A549 (cell line): Measurements from ENCODE around the gene KCNAB2. TPM values are rescaled to one million over a fixed set of nuclear protein-coding genes. Genes with fewer than 3 reads are reported as not detected.

Source experiments
- ATAC-seq, 2 experiments: fragments of 200-7000 bp in 1 of 2; fragments of >200 bp in 1 of 2; cut with Nextera tagmentation in 1 of 2; cut with Tn5 transposase in 1 of 2; 3 replicates each; pipeline versions ENCODE4 v1.8.0 to v1.9.1; 2018 to 2020; ENCODE audit warnings: mild to moderate bottlenecking in 1 of 2, moderate library complexity in 1 of 2
- CTCF ChIA-PET: fragments of 300-600 bp; sonication (Branson Sonifier 250); formaldehyde crosslinking; extraction: SDS; loops from one replicate; lab custom pipeline; 2021; ENCODE audit warnings: antibody characterized with exemption, inconsistent platforms; lab: Yijun Ruan, JAX
- POLR2A ChIA-PET: fragments of 350-600 bp; formaldehyde crosslinking; extraction: SDS; loops from one replicate; lab custom pipeline; 2021; ENCODE audit warnings: antibody characterized with exemption, inconsistent platforms; lab: Yijun Ruan, JAX
- DNase-seq, 2 experiments: peaks; one replicate each; pipeline versions ENCODE4 v3.0.0 to v3.0.0-alpha.2; 2011 to 2016; ENCODE audit warnings: low read depth in 1 of 2, low spot score in 1 of 2
- FAIRE-seq: peaks from 2 replicates; lab custom pipeline; 2011; peaks lifted over from hg19 to GRCh38; lab: Jason Lieb, UNC
- H3K27ac ChIP-seq, 2 experiments: fragments of >200 bp; sonication (Bioruptor Twin); formaldehyde crosslinking; 3 replicates each; pipeline ENCODE4 v1.5.1; 2016 to 2017
- H3K4me1 ChIP-seq: fragments of >200 bp; sonication (Bioruptor Twin); formaldehyde crosslinking; 3 replicates; pipeline ENCODE4 v1.6.1; 2016
- H3K4me2 ChIP-seq: fragments of >200 bp; sonication (Bioruptor Twin); formaldehyde crosslinking; 3 replicates; pipeline ENCODE4 v1.6.1; 2016
- H3K4me3 ChIP-seq: fragments of >200 bp; sonication (Bioruptor Twin); formaldehyde crosslinking; 3 replicates; pipeline ENCODE4 v1.5.1; 2016
- H3K9me3 ChIP-seq: fragments of >200 bp; sonication (Bioruptor Twin); formaldehyde crosslinking; 3 replicates; pipeline ENCODE4 v1.6.1; 2016
- BHLHE40 ChIP-seq: IDR thresholded peaks from 2 replicates; pipeline ENCODE4 v1.6.1; 2012; ENCODE audit warnings: low read depth, low read length, inconsistent platforms
- CBX8 ChIP-seq: fragments of 200-600 bp; sonication (generic); IDR thresholded peaks from 2 replicates; pipeline ENCODE4 v1.6.1; 2016
- EP300 ChIP-seq, 2 experiments: fragments of >200 bp; sonication (Bioruptor Twin); formaldehyde crosslinking; IDR thresholded peaks; 2 replicates in 1 of 2; 3 replicates in 1 of 2; pipeline ENCODE4 v1.6.1; 2016 to 2017
- ESRRA ChIP-seq: fragments of 150-350 bp; IDR thresholded peaks from 2 replicates; pipeline ENCODE4 v1.6.1; 2014; ENCODE audit warnings: mild to moderate bottlenecking, low read length, borderline replicate concordance
- FOXS1 ChIP-seq: fragments of 250-450 bp; sonication (Bioruptor Pico); IDR thresholded peaks from 2 replicates; pipeline ENCODE4 v1.5.0; 2020; ENCODE audit warnings: mild to moderate bottlenecking, moderate library complexity
- GATA3 ChIP-seq: IDR thresholded peaks from 2 replicates; pipeline ENCODE4 v1.6.1; 2012; ENCODE audit warnings: borderline replicate concordance
- HEYL ChIP-seq: fragments of 250-450 bp; sonication (Bioruptor Pico); IDR thresholded peaks from 2 replicates; pipeline ENCODE4 v1.8.0; 2021; ENCODE audit warnings: mild to moderate bottlenecking, moderate library complexity
- KDM5A ChIP-seq: fragments of 200-600 bp; sonication (generic); IDR thresholded peaks from 2 replicates; pipeline ENCODE4 v1.6.1; 2016; ENCODE audit warnings: antibody characterized with exemption, mild to moderate bottlenecking
- MAFK ChIP-seq: fragments of 450-650 bp; IDR thresholded peaks from 2 replicates; pipeline ENCODE4 v1.6.1; 2014; ENCODE audit not compliant: partially characterized antibody
- NFE2L2 ChIP-seq: fragments of 150-350 bp; conservative IDR thresholded peaks from 2 replicates; pipeline ENCODE4 v1.6.1; 2014; ENCODE audit warnings: low read length
- NR3C1 ChIP-seq: fragments of >200 bp; sonication (Bioruptor Twin); formaldehyde crosslinking; IDR thresholded peaks from 3 replicates; pipeline ENCODE4 v1.6.1; 2017
- PHF8 ChIP-seq: fragments of 200-600 bp; sonication (generic); IDR thresholded peaks from 2 replicates; pipeline ENCODE4 v1.6.1; 2016; ENCODE audit warnings: low read depth, mild to moderate bottlenecking, antibody characterized with exemption, moderate library complexity, borderline replicate concordance
- POLR2AphosphoS2 ChIP-seq: conservative IDR thresholded peaks from 2 replicates; pipeline ENCODE4 v1.6.1; 2012; ENCODE audit warnings: low read length, improper control_type of control experiment, inconsistent platforms
- RAD21 ChIP-seq, 2 experiments: fragments of >200 bp in 1 of 2; sonication (Bioruptor Twin) in 1 of 2; formaldehyde crosslinking in 1 of 2; IDR thresholded peaks in 1 of 2; conservative IDR thresholded peaks in 1 of 2; 2 replicates in 1 of 2; 3 replicates in 1 of 2; pipeline ENCODE4 v1.6.1; 2012 to 2018; ENCODE audit warnings: inconsistent platforms in 1 of 2
- RARB ChIP-seq: fragments of 250-450 bp; sonication (Bioruptor Pico); IDR thresholded peaks from 2 replicates; pipeline ENCODE4 v1.8.0; 2021; ENCODE audit warnings: mild to moderate bottlenecking, moderate library complexity
- RCOR1 ChIP-seq: fragments of 150-350 bp; IDR thresholded peaks from 2 replicates; pipeline ENCODE4 v1.6.1; 2014; ENCODE audit warnings: antibody characterized with exemption, low read length, low read depth
- RFX5 ChIP-seq: fragments of 450-650 bp; IDR thresholded peaks from 2 replicates; pipeline ENCODE4 v1.7.1; 2014; ENCODE audit warnings: antibody characterized with exemption, mild to moderate bottlenecking, moderate library complexity
- RNF2 ChIP-seq: fragments of 200-600 bp; sonication (generic); IDR thresholded peaks from 2 replicates; pipeline ENCODE4 v1.6.1; 2016; ENCODE audit warnings: low read depth, mild to moderate bottlenecking, antibody characterized with exemption, moderate library complexity, borderline replicate concordance
- SMC3 ChIP-seq: fragments of >200 bp; sonication (Bioruptor Twin); formaldehyde crosslinking; IDR thresholded peaks from 3 replicates; pipeline ENCODE4 v1.6.1; 2018; ENCODE audit warnings: inconsistent platforms
- ZFP36 ChIP-seq: fragments of 450-650 bp; IDR thresholded peaks from 2 replicates; pipeline ENCODE4 v1.6.1; 2014; ENCODE audit warnings: borderline replicate concordance; ENCODE audit not compliant: partially characterized antibody
- ZNF302 ChIP-seq: fragments of 250-450 bp; sonication (Bioruptor Pico); IDR thresholded peaks from 2 replicates; pipeline ENCODE4 v1.9.0; 2021; ENCODE audit warnings: inconsistent platforms, mild to moderate bottlenecking, moderate library complexity
- ZSCAN20 ChIP-seq: fragments of 250-450 bp; sonication (Bioruptor Pico); IDR thresholded peaks from 2 replicates; pipeline ENCODE4 v1.8.0; 2022; ENCODE audit warnings: mild to moderate bottlenecking, moderate library complexity
- WGBS: methylation state at CpG from one replicate; pipeline ENCODE4 v1.1.6; 2017; ENCODE audit errors: missing lambda C conversion rate; 5-methylcytosine and 5-hydroxymethylcytosine counted together
- polyA plus RNA-seq, 4 experiments: library from polyadenylated mRNA; depleted of rRNA in 3 of 4; stranded (reverse); fragments of >200 nt; fragmentation: RNase III in 1 of 4; extraction: RNeasy Plus Mini Kit Qiagen cat#74134 plus additional on column Dnase treatment in 1 of 4; gene quantifications; 2 replicates in 3 of 4; 3 replicates in 1 of 4; pipeline ENCODE4 v1.2.3, GENCODE V29; 2011 to 2017
- TF ChIP-seq, protein P1 (sequence below): fragments of >200 bp; sonication (Bioruptor Twin); formaldehyde crosslinking; IDR thresholded peaks from 2 replicates; pipeline ENCODE4 v1.6.1; 2016
- TF ChIP-seq, protein P2 (sequence below): fragments of 250-450 bp; sonication (Bioruptor Pico); IDR thresholded peaks from 2 replicates; pipeline ENCODE4 v1.5.0; 2020; ENCODE audit warnings: low read depth, mild to moderate bottlenecking, moderate library complexity
- TF ChIP-seq, protein P3 (sequence below): fragments of 200-600 bp; sonication (generic); IDR thresholded peaks from 2 replicates; pipeline ENCODE4 v1.6.1; 2016; ENCODE audit warnings: antibody characterized with exemption, mild to moderate bottlenecking, moderate library complexity
- TF ChIP-seq, protein P4 (sequence below): fragments of 450-650 bp; IDR thresholded peaks from 2 replicates; pipeline ENCODE4 v1.6.1; 2014; ENCODE audit warnings: antibody characterized with exemption

KCNAB2 gene
- polyA plus RNA-seq, 2 of the 4 experiments (the other 2 are of a cell fraction), result 7.3 to 9.9 TPM

DNA sequence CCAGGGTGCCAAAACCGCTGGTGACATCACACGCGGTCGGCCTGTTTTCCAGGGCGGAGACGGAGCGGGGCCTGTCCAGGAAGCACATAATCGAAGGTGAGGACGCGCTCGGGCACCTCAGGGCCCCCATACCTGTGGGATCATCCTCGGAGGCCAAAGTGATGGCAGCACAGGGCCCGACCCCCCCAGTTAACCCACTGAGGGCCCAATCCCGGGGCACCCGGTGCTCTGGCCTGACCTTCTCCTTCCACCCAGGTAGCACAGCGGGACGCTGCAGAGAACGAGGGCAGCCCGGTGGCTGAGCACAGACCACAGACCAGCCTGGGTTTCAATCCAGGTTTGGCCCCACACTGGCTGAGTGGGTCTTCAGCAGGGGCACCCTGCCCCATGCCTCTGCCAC is 43.3 kb downstream of the KCNAB2 start:
- POLR2A ChIA-PET, result no interaction called here
- WGBS, result 54% methylated on average over 13 of the region's 19 CpGs
- no peak overlapping the region for H3K4me2 ChIP-seq
- no peak overlapping the region for H3K4me3 ChIP-seq
- no peak overlapping the region for H3K27ac ChIP-seq
- no peak for ATAC-seq
- no peaks in the 10 kb centered on the region for H3K4me1 ChIP-seq
- TF ChIP-seq RFX5, result no peak
- TF ChIP-seq ESRRA, result no peak
- no peak for TF ChIP-seq MAFK
- no peak for TF ChIP-seq SMC3
- TF ChIP-seq RARB (CRISPR knock-in tag), result no peak
- no peak for TF ChIP-seq NFE2L2
- TF ChIP-seq ZNF302, result no peak
- TF ChIP-seq, protein P1, sequence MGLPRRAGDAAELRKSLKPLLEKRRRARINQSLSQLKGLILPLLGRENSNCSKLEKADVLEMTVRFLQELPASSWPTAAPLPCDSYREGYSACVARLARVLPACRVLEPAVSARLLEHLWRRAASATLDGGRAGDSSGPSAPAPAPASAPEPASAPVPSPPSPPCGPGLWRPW, result no peak
- no peak for TF ChIP-seq EP300 (IDR thresholded peaks at IDR 0.05)
- no peak for TF ChIP-seq GATA3
- no peak for TF ChIP-seq RAD21 (conservative IDR thresholded peaks at IDR 0.05 in 1 of 2, IDR thresholded peaks at IDR 0.05 in 1 of 2)
- no peak for TF ChIP-seq HEYL (CRISPR knock-in tag)
- TF ChIP-seq ZSCAN20 (CRISPR knock-in tag), result no peak
- TF ChIP-seq, all 56 proteins: peak for 0
- DNase-seq, result no peak
- CTCF ChIA-PET, result no interaction called here
- no peaks in the 10 kb centered on the region for H3K9me3 ChIP-seq
- no peak for FAIRE-seq

DNA sequence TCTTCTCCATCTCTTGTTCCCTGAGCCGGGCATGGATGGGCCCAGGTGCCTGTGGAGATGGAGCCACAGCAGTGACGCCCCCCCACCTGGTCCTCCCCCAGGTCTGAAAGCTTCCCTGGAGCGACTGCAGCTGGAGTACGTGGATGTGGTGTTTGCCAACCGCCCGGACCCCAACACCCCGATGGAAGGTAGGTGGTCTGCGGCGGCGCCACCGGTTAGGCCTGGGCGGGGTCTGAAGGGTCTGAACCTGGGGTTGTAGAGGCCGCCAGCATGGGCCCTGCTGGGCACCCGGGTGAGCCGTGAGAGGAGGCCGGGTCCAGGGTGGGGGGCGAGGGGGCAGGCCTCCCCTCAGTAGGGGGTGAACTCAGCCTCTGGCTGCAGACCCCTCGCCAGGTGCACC is 44.6 kb downstream of the KCNAB2 start:
- ChIA-PET POLR2A (no interaction called here), CTCF (no interaction called here)
- DNase-seq (no peak), ATAC-seq (no peak), FAIRE-seq (no peak)
- Histone ChIP-seq H3K4me1 (no peaks in the 10 kb centered on the region), H3K4me3 (no peak overlapping the region), H3K9me3 (no peaks in the 10 kb centered on the region), H3K27ac (no peak overlapping the region), H3K4me2 (no peak overlapping the region)
- WGBS, result 71% methylated on average over 4 of the region's 18 CpGs
- TF ChIP-seq, protein P2, sequence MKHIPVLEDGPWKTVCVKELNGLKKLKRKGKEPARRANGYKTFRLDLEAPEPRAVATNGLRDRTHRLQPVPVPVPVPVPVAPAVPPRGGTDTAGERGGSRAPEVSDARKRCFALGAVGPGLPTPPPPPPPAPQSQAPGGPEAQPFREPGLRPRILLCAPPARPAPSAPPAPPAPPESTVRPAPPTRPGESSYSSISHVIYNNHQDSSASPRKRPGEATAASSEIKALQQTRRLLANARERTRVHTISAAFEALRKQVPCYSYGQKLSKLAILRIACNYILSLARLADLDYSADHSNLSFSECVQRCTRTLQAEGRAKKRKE (CRISPR knock-in tag), result no peak
- TF ChIP-seq SMC3, result no peak
- no peak for TF ChIP-seq RNF2
- TF ChIP-seq, protein P3, sequence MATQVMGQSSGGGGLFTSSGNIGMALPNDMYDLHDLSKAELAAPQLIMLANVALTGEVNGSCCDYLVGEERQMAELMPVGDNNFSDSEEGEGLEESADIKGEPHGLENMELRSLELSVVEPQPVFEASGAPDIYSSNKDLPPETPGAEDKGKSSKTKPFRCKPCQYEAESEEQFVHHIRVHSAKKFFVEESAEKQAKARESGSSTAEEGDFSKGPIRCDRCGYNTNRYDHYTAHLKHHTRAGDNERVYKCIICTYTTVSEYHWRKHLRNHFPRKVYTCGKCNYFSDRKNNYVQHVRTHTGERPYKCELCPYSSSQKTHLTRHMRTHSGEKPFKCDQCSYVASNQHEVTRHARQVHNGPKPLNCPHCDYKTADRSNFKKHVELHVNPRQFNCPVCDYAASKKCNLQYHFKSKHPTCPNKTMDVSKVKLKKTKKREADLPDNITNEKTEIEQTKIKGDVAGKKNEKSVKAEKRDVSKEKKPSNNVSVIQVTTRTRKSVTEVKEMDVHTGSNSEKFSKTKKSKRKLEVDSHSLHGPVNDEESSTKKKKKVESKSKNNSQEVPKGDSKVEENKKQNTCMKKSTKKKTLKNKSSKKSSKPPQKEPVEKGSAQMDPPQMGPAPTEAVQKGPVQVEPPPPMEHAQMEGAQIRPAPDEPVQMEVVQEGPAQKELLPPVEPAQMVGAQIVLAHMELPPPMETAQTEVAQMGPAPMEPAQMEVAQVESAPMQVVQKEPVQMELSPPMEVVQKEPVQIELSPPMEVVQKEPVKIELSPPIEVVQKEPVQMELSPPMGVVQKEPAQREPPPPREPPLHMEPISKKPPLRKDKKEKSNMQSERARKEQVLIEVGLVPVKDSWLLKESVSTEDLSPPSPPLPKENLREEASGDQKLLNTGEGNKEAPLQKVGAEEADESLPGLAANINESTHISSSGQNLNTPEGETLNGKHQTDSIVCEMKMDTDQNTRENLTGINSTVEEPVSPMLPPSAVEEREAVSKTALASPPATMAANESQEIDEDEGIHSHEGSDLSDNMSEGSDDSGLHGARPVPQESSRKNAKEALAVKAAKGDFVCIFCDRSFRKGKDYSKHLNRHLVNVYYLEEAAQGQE, result no peak
- no peak for TF ChIP-seq BHLHE40
- no peak for TF ChIP-seq ZNF302
- TF ChIP-seq FOXS1 (CRISPR knock-in tag), result no peak
- TF ChIP-seq, protein P4, sequence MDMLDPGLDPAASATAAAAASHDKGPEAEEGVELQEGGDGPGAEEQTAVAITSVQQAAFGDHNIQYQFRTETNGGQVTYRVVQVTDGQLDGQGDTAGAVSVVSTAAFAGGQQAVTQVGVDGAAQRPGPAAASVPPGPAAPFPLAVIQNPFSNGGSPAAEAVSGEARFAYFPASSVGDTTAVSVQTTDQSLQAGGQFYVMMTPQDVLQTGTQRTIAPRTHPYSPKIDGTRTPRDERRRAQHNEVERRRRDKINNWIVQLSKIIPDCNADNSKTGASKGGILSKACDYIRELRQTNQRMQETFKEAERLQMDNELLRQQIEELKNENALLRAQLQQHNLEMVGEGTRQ, result no peak
- no peak for TF ChIP-seq RFX5
- no peak for TF ChIP-seq CBX8
- TF ChIP-seq ZFP36, result no peak
- TF ChIP-seq EP300 (IDR thresholded peaks at IDR 0.05), result no peak
- TF ChIP-seq KDM5A, result no peak
- no peak for TF ChIP-seq PHF8
- TF ChIP-seq NR3C1, result no peak
- no peak for TF ChIP-seq RCOR1
- no peak for TF ChIP-seq POLR2AphosphoS2
